ENCODE measurements around the gene LDB2.

Gene LDB2

DNA sequence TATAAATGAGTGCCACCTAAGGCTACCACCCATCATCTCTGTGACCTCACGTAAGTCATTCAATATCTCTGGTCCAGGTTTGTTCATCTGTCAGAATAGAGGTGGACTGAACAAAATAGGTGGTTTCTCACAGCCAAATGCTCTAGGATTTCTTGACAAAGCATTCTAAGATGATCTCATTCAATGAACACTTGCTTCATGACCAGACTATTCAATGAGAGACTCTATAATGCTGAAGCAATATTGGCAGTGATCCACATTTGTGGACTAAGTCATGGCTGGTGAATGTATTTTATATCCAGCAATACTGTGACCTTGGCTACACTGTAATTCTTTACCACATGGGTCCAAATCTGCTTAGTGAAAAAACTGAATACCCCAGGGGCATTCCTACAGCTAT is 37.9 kb downstream of the LDB2 start:
- H3F3A ChIP-seq (ENCODE audit: control insufficient read depth, insufficient read depth), result no peaks in the 10 kb centered on the region
- no peaks in the 10 kb centered on the region for H3K79me2 ChIP-seq (ENCODE audit: control insufficient read depth, low read length)
- H3K4me2 ChIP-seq (ENCODE audit: low read length), result no peak overlapping the region
- no peak overlapping the region for H3K4me3 ChIP-seq (ENCODE audit: low read length)
- no peak overlapping the region for H3K27ac ChIP-seq (ENCODE audit: low read depth, low read length)
- H3K27me3 ChIP-seq (ENCODE audit: control insufficient read depth, low read length), result no peaks in the 10 kb centered on the region
- H3K36me3 ChIP-seq (ENCODE audit: control insufficient read depth, low read length), result no peaks in the 10 kb centered on the region
- TF ChIP-seq EZH2phosphoT487 (IDR thresholded peaks at IDR 0.05; ENCODE audit: borderline replicate concordance, low read length), result no peak
- TF ChIP-seq, protein P1, sequence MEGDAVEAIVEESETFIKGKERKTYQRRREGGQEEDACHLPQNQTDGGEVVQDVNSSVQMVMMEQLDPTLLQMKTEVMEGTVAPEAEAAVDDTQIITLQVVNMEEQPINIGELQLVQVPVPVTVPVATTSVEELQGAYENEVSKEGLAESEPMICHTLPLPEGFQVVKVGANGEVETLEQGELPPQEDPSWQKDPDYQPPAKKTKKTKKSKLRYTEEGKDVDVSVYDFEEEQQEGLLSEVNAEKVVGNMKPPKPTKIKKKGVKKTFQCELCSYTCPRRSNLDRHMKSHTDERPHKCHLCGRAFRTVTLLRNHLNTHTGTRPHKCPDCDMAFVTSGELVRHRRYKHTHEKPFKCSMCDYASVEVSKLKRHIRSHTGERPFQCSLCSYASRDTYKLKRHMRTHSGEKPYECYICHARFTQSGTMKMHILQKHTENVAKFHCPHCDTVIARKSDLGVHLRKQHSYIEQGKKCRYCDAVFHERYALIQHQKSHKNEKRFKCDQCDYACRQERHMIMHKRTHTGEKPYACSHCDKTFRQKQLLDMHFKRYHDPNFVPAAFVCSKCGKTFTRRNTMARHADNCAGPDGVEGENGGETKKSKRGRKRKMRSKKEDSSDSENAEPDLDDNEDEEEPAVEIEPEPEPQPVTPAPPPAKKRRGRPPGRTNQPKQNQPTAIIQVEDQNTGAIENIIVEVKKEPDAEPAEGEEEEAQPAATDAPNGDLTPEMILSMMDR (IDR thresholded peaks at IDR 0.05; ENCODE audit: low read depth, low read length, poor library complexity, severe bottlenecking), result no peak
- H4K20me1 ChIP-seq (ENCODE audit: control insufficient read depth, insufficient read depth, low read depth, low read length), result no peaks in the 10 kb centered on the region
- H3K9me2 ChIP-seq (replicated peaks; ENCODE audit: control insufficient read depth, low read length), result no peaks in the 10 kb centered on the region
- no peaks in the 10 kb centered on the region for H3K4me1 ChIP-seq (ENCODE audit: control insufficient read depth, low read length)
- H3K9me3 ChIP-seq (ENCODE audit: control insufficient read depth, insufficient read depth, low read length), result no peaks in the 10 kb centered on the region

DNA sequence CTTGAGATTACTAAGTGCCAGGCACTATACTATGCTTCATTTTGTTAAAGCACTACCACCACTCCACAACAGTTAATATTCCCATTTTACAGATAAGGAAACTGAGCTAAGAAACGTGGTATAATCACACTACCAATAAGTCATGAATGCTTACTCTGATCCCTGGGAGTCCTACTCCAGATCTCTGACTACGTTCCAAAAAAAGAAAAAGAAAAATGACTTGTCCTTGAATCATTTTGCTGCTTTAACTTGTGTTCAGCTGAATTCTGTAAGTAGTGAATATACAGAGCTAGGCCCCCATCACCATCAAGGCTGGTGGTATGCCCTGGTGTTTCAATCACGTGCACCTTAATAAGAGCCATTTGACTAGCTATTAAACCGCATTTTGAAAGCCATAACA is 39.4 kb downstream of the LDB2 start:
- Histone ChIP-seq H4K20me1 (ENCODE audit: control insufficient read depth, insufficient read depth, low read depth, low read length) (no peaks in the 10 kb centered on the region), H3F3A (ENCODE audit: control insufficient read depth, insufficient read depth) (no peaks in the 10 kb centered on the region), H3K79me2 (ENCODE audit: control insufficient read depth, low read length) (no peaks in the 10 kb centered on the region), H3K27ac (ENCODE audit: low read depth, low read length) (no peak overlapping the region), H3K4me3 (ENCODE audit: low read length) (no peak overlapping the region), H3K27me3 (ENCODE audit: control insufficient read depth, low read length) (no peaks in the 10 kb centered on the region), H3K4me2 (ENCODE audit: low read length) (no peak overlapping the region), H3K36me3 (ENCODE audit: control insufficient read depth, low read length) (no peaks in the 10 kb centered on the region), H3K4me1 (ENCODE audit: control insufficient read depth, low read length) (no peaks in the 10 kb centered on the region), H3K9me3 (ENCODE audit: control insufficient read depth, insufficient read depth, low read length) (no peaks in the 10 kb centered on the region), H3K9me2 (replicated peaks; ENCODE audit: control insufficient read depth, low read length) (no peaks in the 10 kb centered on the region)
- no peak for TF ChIP-seq EZH2phosphoT487 (IDR thresholded peaks at IDR 0.05; ENCODE audit: borderline replicate concordance, low read length)
- TF ChIP-seq, protein P1 (IDR thresholded peaks at IDR 0.05; ENCODE audit: low read depth, low read length, poor library complexity, severe bottlenecking), result no peak

DNA sequence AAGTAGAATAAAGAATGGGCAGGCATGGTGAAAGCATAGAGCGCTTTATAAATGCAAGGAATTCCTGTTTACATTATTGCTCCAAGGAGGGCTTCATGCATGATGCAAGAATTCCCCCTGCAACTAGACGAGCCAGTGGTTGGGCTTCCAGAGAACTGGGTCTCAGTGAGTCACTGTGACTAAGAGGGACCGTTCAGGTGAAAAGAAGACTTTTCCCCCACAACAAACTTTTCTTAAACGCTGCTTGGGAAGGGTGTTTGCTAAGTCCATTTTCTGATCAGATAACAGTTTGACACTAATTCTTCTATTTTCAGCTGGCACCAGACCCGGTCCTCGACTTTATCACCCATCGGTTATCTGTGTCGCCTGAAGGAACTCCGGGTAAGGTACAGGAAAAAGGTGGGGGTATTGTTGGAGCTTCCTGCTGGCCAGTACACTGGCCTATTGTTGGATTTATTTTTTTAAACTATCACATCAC is 40.1 kb downstream of the LDB2 start:
- Histone ChIP-seq H3K4me2 (ENCODE audit: low read length) (no peak overlapping the region), H3K79me2 (ENCODE audit: control insufficient read depth, low read length) (no peaks in the 10 kb centered on the region), H3K27ac (ENCODE audit: low read depth, low read length) (no peak overlapping the region), H3F3A (ENCODE audit: control insufficient read depth, insufficient read depth) (no peaks in the 10 kb centered on the region), H3K9me2 (replicated peaks; ENCODE audit: control insufficient read depth, low read length) (no peaks in the 10 kb centered on the region), H3K36me3 (ENCODE audit: control insufficient read depth, low read length) (no peaks in the 10 kb centered on the region), H4K20me1 (ENCODE audit: control insufficient read depth, insufficient read depth, low read depth, low read length) (no peaks in the 10 kb centered on the region), H3K9me3 (ENCODE audit: control insufficient read depth, insufficient read depth, low read length) (no peaks in the 10 kb centered on the region), H3K4me3 (ENCODE audit: low read length) (no peak overlapping the region), H3K4me1 (ENCODE audit: control insufficient read depth, low read length) (no peaks in the 10 kb centered on the region), H3K27me3 (ENCODE audit: control insufficient read depth, low read length) (no peaks in the 10 kb centered on the region)
- TF ChIP-seq, protein P1 (IDR thresholded peaks at IDR 0.05; ENCODE audit: low read depth, low read length, poor library complexity, severe bottlenecking), result no peak
- no peak for TF ChIP-seq EZH2phosphoT487 (IDR thresholded peaks at IDR 0.05; ENCODE audit: borderline replicate concordance, low read length)
